Measurements from ENCODE around the gene SH3PXD2B. TPM values are rescaled to one million over a fixed set of nuclear protein-coding genes. Genes with fewer than 3 reads are reported as not detected.

The SH3PXD2B gene
- polyA plus RNA-seq, 3 donors, result 0.19 to 0.77 (median 0.31) TPM

GRCh38 chr5:172278356-172278755 lies 176.0 kb downstream of the SH3PXD2B start:
- peaks cover 25% of the 10 kb centered on the region for H4K20me1 ChIP-seq (ENCODE audit: insufficient read depth, low read length)
- H3K36me3 ChIP-seq (replicated peaks in 1 of 2; ENCODE audit: control insufficient read depth in 1 of 2, insufficient read depth in 2 of 2, low read length in 2 of 2), result no peaks in the 10 kb centered on the region
- no peak overlapping the region for H3K9ac ChIP-seq (ENCODE audit: insufficient read depth, low read length, poor library complexity, severe bottlenecking)
- H3K27me3 Mint-ChIP-seq (ENCODE audit: low read depth in 3 of 3), result peaks cover 0 to 3% (median 1%) of the 10 kb centered on the region in 3 donors
- no peaks in the 10 kb centered on the region for H3K27me3 ChIP-seq (ENCODE audit: control insufficient read depth in 2 of 2, insufficient read depth in 2 of 2, low read length in 2 of 2)
- intact Hi-C loops (cut with micrococcal nuclease), result no loop called here
- peaks cover 66% of the 10 kb centered on the region for H3K79me2 ChIP-seq (ENCODE audit: insufficient read depth, low read length)
- H3K4me3 ChIP-seq (replicated peaks in 1 of 3; ENCODE audit: low read depth in 2 of 3, low read length in 3 of 3), result no peak overlapping the region
- no peak overlapping the region for H3K27ac ChIP-seq (ENCODE audit: low read depth in 1 of 2, low read length in 2 of 2)
- DNase-seq, result no peak
- WGBS (ENCODE audit: insufficient coverage), result no CpG with 5 or more reads among the region's 9 CpGs
- H3K27ac Mint-ChIP-seq, result no peak overlapping the region
- no peak for TF ChIP-seq CTCF (IDR thresholded peaks at IDR 0.05)
- peaks cover 20 to 49% of the 10 kb centered on the region in 2 donors for H3K4me1 ChIP-seq (ENCODE audit: control insufficient read depth in 1 of 2, insufficient read depth in 2 of 2, low read length in 2 of 2)
- H3K4me1 Mint-ChIP-seq, result peaks cover 46% of the 10 kb centered on the region
- H3K4me2 ChIP-seq (replicated peaks; ENCODE audit: extremely low read depth, low read length, poor library complexity, severe bottlenecking), result no peak overlapping the region
- H3K9me3 ChIP-seq (replicated peaks in 1 of 2; ENCODE audit: control insufficient read depth in 1 of 2, insufficient read depth in 1 of 2, low read length in 2 of 2), result no peaks in the 10 kb centered on the region
- no peak overlapping the region for H3K4me3 Mint-ChIP-seq
- H2AFZ ChIP-seq (ENCODE audit: insufficient read depth, low read depth, low read length, poor library complexity, severe bottlenecking), result no peak overlapping the region
- H3K36me3 Mint-ChIP-seq, result peaks cover 7% of the 10 kb centered on the region in 2 donors
- H3K9me3 Mint-ChIP-seq, result peaks cover 0 to 3% (median 0%) of the 10 kb centered on the region in 7 donors

- H3K27me3 ChIP-seq (ENCODE audit: control insufficient read depth in 2 of 2, insufficient read depth in 2 of 2, low read length in 2 of 2), result no peaks in the 10 kb centered on the region
- TF ChIP-seq CTCF (IDR thresholded peaks at IDR 0.05), result no peak
- no peak overlapping the region for H3K4me3 Mint-ChIP-seq
- no peaks in the 10 kb centered on the region for H3K9me3 ChIP-seq (replicated peaks in 1 of 2; ENCODE audit: control insufficient read depth in 1 of 2, insufficient read depth in 1 of 2, low read length in 2 of 2)
- no peaks in the 10 kb centered on the region for H3K36me3 ChIP-seq (replicated peaks in 1 of 2; ENCODE audit: control insufficient read depth in 1 of 2, insufficient read depth in 2 of 2, low read length in 2 of 2)
- no peak for DNase-seq
- peaks cover 9% of the 10 kb centered on the region for H4K20me1 ChIP-seq (ENCODE audit: insufficient read depth, low read length)
- H3K36me3 Mint-ChIP-seq, result peaks cover 7 to 9% of the 10 kb centered on the region in 2 donors
- peaks cover 0 to 3% (median 0%) of the 10 kb centered on the region in 7 donors for H3K9me3 Mint-ChIP-seq
- 100% methylated on average over 2 of the region's 3 CpGs for WGBS (ENCODE audit: insufficient coverage)
- H3K4me1 ChIP-seq (ENCODE audit: control insufficient read depth in 1 of 2, insufficient read depth in 2 of 2, low read length in 2 of 2), result peaks cover 11 to 30% of the 10 kb centered on the region in 2 donors
- H3K4me1 Mint-ChIP-seq, result peaks cover 30% of the 10 kb centered on the region
- no peak overlapping the region for H3K9ac ChIP-seq (ENCODE audit: insufficient read depth, low read length, poor library complexity, severe bottlenecking)
- H3K27ac Mint-ChIP-seq, result peak overlapping the region in 4 of 7 donors; percentile 32 to 81 (median 64)
- H3K79me2 ChIP-seq (ENCODE audit: insufficient read depth, low read length), result peaks cover 53% of the 10 kb centered on the region
- H3K4me2 ChIP-seq (replicated peaks; ENCODE audit: extremely low read depth, low read length, poor library complexity, severe bottlenecking), result no peak overlapping the region
- H3K4me3 ChIP-seq (replicated peaks in 1 of 3; ENCODE audit: low read depth in 2 of 3, low read length in 3 of 3), result no peak overlapping the region
- intact Hi-C loops (cut with micrococcal nuclease), result no loop called here
- no peak overlapping the region for H2AFZ ChIP-seq (ENCODE audit: insufficient read depth, low read depth, low read length, poor library complexity, severe bottlenecking)
- peaks cover 0 to 1% (median 0%) of the 10 kb centered on the region in 3 donors for H3K27me3 Mint-ChIP-seq (ENCODE audit: low read depth in 3 of 3)
- H3K27ac ChIP-seq (ENCODE audit: low read depth in 1 of 2, low read length in 2 of 2), result no peak overlapping the region
These were observed 178.1 kb downstream of the SH3PXD2B start for GRCh38 chr5:172276214-172276613.

Other genes starting within 250 kb of the SH3PXD2B start
- 1 to 10 TPM; 2.3 to 3.2 (median 2.6) TPM for gene UBTD2, start 170.8 kb downstream of the SH3PXD2B start, polyA plus RNA-seq
- under 1 TPM in 1 of 3 donors, not detected in 2; 0.01 TPM for gene NEURL1B, start 186.7 kb upstream of the SH3PXD2B start, polyA plus RNA-seq

All from CD14-positive monocyte (primary cell).